ENCODE data around the gene NAALADL1. TPM values are rescaled to one million over a fixed set of nuclear protein-coding genes. Genes with fewer than 3 reads are reported as not detected.

NAALADL1 gene
- total and polyA plus RNA-seq, 9 of the 15 experiments (the other 6 are each of a cell fraction or from before 2014, with no cell fraction given), result 0.06 to 0.72 (median 0.22) TPM; not detected in 4

GRCh38 chr11:65103476-65103875 lies 45.1 kb upstream of the NAALADL1 start:
- Histone ChIP-seq H3K27ac (ENCODE audit: extremely low read depth, low read depth, low read length) (no peak overlapping the region), H4K20me1 (replicated peaks; ENCODE audit: control insufficient read depth, insufficient read depth, low read length) (no peaks in the 10 kb centered on the region), H3K27me3 (ENCODE audit: control insufficient read depth in 2 of 2, insufficient read depth in 2 of 2, low read length in 2 of 2) (no peaks in the 10 kb centered on the region), H3K4me1 (replicated peaks in 1 of 2; ENCODE audit: control insufficient read depth in 2 of 2, insufficient read depth in 2 of 2, low read length in 2 of 2) (peaks cover under 1 to 3% of the 10 kb centered on the region in 2 experiments; a peak in 3 of 5 replicates), H3K79me2 (ENCODE audit: control insufficient read depth, insufficient read depth, low read length) (peaks cover 7% of the 10 kb centered on the region; the same call in 1 of the 3 replicates), H2AFZ (ENCODE audit: low read depth, low read length) (no peak overlapping the region), H3K9me3 (replicated peaks; ENCODE audit: control insufficient read depth, insufficient read depth, low read depth, low read length) (no peaks in the 10 kb centered on the region), H3K4me3 (no peak overlapping the region), H3K9me1 (ENCODE audit: control insufficient read depth, insufficient read depth, low read length) (no peaks in the 10 kb centered on the region), H3K36me3 (ENCODE audit: control insufficient read depth, insufficient read depth, low read length) (peaks cover 25% of the 10 kb centered on the region; the same call in 2 of the 3 replicates), H3K4me2 (ENCODE audit: insufficient read depth, low read length) (no peak overlapping the region), H3K9ac (ENCODE audit: insufficient read depth in 1 of 2, low read depth in 2 of 2, low read length in 2 of 2) (no peak overlapping the region)
- no TSS peak for BruUV-seq (replicated peaks)
- in situ Hi-C loops (cut with MboI) (no loop called here), intact Hi-C loops (cut with micrococcal nuclease) (no loop called here)
- CTCF ChIA-PET (ENCODE audit: low intra/inter-chr PET ratio), result no interaction called here
- ATAC-seq (no peak), FAIRE-seq (no peak), DNase-seq (ENCODE audit: extremely low read depth in 1 of 4, low spot score in 3 of 4) (no peak)
- POLR2A ChIA-PET, result interaction anchor here (0.6 to 1.1 kb wide), 4 partner anchors 8 to 122 kb away, joined by 3 read pairs; partner anchors contain the start of gene VPS51
- TF ChIP-seq PTRF (tag; IDR thresholded peaks at IDR 0.05) (no peak), ID3 (CRISPR knock-in tag; IDR thresholded peaks at IDR 0.05) (no peak), ID3 (tag; IDR thresholded peaks at IDR 0.05) (no peak), BMI1 (IDR thresholded peaks at IDR 0.05; ENCODE audit: low read length) (no peak), CXXC5 (CRISPR knock-in tag; IDR thresholded peaks at IDR 0.05) (no peak), E2F6 (IDR thresholded peaks at IDR 0.05; ENCODE audit: borderline replicate concordance in 1 of 2, extremely low read depth in 1 of 2, insufficient read depth in 1 of 2, insufficient read length in 1 of 2, low read depth in 1 of 2, low read length in 1 of 2, poor library complexity in 1 of 2, severe bottlenecking in 1 of 2) (no peak), ZNF41 (CRISPR knock-in tag; conservative IDR thresholded peaks at IDR 0.05) (no peak)
- TF ChIP-seq, protein P1, sequence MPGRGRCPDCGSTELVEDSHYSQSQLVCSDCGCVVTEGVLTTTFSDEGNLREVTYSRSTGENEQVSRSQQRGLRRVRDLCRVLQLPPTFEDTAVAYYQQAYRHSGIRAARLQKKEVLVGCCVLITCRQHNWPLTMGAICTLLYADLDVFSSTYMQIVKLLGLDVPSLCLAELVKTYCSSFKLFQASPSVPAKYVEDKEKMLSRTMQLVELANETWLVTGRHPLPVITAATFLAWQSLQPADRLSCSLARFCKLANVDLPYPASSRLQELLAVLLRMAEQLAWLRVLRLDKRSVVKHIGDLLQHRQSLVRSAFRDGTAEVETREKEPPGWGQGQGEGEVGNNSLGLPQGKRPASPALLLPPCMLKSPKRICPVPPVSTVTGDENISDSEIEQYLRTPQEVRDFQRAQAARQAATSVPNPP (IDR thresholded peaks at IDR 0.05; ENCODE audit: borderline replicate concordance, insufficient read depth, insufficient read length), result no peak
- TF ChIP-seq, protein P2, sequence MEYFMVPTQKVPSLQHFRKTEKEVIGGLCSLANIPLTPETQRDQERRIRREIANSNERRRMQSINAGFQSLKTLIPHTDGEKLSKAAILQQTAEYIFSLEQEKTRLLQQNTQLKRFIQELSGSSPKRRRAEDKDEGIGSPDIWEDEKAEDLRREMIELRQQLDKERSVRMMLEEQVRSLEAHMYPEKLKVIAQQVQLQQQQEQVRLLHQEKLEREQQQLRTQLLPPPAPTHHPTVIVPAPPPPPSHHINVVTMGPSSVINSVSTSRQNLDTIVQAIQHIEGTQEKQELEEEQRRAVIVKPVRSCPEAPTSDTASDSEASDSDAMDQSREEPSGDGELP (CRISPR knock-in tag; IDR thresholded peaks at IDR 0.05; ENCODE audit: borderline replicate concordance), result no peak
- TF ChIP-seq, protein P3, sequence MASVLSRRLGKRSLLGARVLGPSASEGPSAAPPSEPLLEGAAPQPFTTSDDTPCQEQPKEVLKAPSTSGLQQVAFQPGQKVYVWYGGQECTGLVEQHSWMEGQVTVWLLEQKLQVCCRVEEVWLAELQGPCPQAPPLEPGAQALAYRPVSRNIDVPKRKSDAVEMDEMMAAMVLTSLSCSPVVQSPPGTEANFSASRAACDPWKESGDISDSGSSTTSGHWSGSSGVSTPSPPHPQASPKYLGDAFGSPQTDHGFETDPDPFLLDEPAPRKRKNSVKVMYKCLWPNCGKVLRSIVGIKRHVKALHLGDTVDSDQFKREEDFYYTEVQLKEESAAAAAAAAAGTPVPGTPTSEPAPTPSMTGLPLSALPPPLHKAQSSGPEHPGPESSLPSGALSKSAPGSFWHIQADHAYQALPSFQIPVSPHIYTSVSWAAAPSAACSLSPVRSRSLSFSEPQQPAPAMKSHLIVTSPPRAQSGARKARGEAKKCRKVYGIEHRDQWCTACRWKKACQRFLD (CRISPR knock-in tag; IDR thresholded peaks at IDR 0.05), result no peak
- TF ChIP-seq, protein P4, sequence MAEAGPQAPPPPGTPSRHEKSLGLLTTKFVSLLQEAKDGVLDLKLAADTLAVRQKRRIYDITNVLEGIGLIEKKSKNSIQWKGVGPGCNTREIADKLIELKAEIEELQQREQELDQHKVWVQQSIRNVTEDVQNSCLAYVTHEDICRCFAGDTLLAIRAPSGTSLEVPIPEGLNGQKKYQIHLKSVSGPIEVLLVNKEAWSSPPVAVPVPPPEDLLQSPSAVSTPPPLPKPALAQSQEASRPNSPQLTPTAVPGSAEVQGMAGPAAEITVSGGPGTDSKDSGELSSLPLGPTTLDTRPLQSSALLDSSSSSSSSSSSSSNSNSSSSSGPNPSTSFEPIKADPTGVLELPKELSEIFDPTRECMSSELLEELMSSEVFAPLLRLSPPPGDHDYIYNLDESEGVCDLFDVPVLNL (CRISPR knock-in tag; IDR thresholded peaks at IDR 0.05; ENCODE audit: low read depth), result no peak
- TF ChIP-seq, protein P5, sequence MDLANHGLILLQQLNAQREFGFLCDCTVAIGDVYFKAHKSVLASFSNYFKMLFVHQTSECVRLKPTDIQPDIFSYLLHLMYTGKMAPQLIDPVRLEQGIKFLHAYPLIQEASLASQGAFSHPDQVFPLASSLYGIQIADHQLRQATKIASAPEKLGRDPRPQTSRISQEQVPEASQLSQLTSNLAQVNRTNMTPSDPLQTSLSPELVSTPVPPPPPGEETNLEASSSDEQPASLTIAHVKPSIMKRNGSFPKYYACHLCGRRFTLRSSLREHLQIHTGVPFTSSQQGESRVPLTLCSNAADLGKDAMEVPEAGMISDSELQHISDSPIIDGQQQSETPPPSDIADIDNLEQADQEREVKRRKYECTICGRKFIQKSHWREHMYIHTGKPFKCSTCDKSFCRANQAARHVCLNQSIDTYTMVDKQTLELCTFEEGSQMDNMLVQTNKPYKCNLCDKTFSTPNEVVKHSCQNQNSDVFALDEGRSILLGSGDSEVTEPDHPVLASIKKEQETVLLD (IDR thresholded peaks at IDR 0.05), result no peak

All from K562 (cell line).